Suprapubic skin (tissue), 4 donors: Measurements from ENCODE around the gene SPATA7. TPM values are rescaled to one million over a fixed set of nuclear protein-coding genes. Genes with fewer than 3 reads are reported as not detected.

Source experiments
- DNase-seq, 2 donors: peaks; one replicate each; pipeline ENCODE4 v3.0.0-alpha.2; 2019; ENCODE audit warnings: low spot score in 2 of 2
- H3K27ac ChIP-seq: fragments of 200-600 bp; sonication (generic); one replicate; pipeline ENCODE4 v1.5.1; 2019
- H3K27me3 ChIP-seq: fragments of 200-600 bp; sonication (generic); one replicate; pipeline ENCODE4 v1.5.1; 2019
- H3K36me3 ChIP-seq: fragments of 200-600 bp; sonication (generic); one replicate; pipeline ENCODE4 v1.5.1; 2019
- H3K4me1 ChIP-seq: fragments of 200-600 bp; sonication (generic); one replicate; pipeline ENCODE4 v1.5.1; 2019
- H3K4me3 ChIP-seq: fragments of 200-600 bp; sonication (generic); one replicate; pipeline ENCODE4 v1.5.1; 2019; ENCODE audit warnings: mild to moderate bottlenecking
- H3K9me3 ChIP-seq: fragments of 200-600 bp; sonication (generic); one replicate; pipeline ENCODE4 v1.5.1; 2019
- EP300 ChIP-seq: sonication (generic); formaldehyde crosslinking; IDR thresholded peaks from one replicate; pipeline ENCODE4 v1.6.1; 2017; ENCODE audit warnings: antibody characterized with exemption
- POLR2A ChIP-seq, 2 donors: fragments of 450-650 bp; IDR thresholded peaks; one replicate each; pipeline ENCODE4 v1.6.1; 2017; ENCODE audit warnings: antibody characterized with exemption in 2 of 2, mild to moderate bottlenecking in 2 of 2, moderate library complexity in 2 of 2
- POLR2AphosphoS5 ChIP-seq, 3 donors: sonication (generic); formaldehyde crosslinking; IDR thresholded peaks; one replicate each; pipeline ENCODE4 v1.6.1; 2017; ENCODE audit warnings: antibody characterized with exemption in 3 of 3
- WGBS: methylation state at CpG from one replicate; pipeline ENCODE4 v1.1.5; 2018; 5-methylcytosine and 5-hydroxymethylcytosine counted together
- total RNA-seq, 4 donors: library from RNA; depleted of rRNA; stranded (reverse); fragments of >200 nt; gene quantifications; one replicate each; pipeline ENCODE4 v1.1.0, GENCODE V29; 2016
- TF ChIP-seq, protein P1 (sequence below), 2 donors: fragments of 200-600 bp in 1 of 2; fragments of 450-650 bp in 1 of 2; sonication (generic) in 1 of 2; IDR thresholded peaks; one replicate each; pipeline ENCODE4 v1.5.1; 2016 to 2019; ENCODE audit warnings: antibody characterized with exemption in 2 of 2, mild to moderate bottlenecking in 1 of 2, moderate library complexity in 1 of 2

Gene SPATA7
- total RNA-seq, 4 donors from 2014 or later = 10.7 to 12.4 (median 11.6) TPM

DNA sequence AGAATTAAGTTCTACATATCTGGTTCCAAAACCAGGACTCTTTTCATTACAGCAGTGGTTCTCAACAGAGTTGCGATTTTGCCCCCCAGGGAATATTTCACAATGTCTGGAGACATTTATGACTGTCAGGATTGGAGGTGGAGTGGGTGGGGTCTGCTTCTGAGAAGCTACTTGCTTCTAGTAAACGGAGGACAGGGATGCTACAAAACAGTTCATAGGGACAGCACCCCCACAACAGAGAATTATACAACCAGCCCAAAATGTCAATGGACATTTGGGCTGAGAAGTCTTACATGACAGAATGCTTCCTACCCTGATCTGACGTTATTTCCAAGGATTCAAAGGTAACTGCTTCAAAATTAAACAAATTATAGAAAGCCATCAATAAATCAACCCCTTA is 739 bp upstream of the SPATA7 start:
- H3K4me1 ChIP-seq = peaks cover 15% of the 10 kb centered on the region
- no peak overlapping the region for H3K27ac ChIP-seq
- no peak for TF ChIP-seq POLR2A (IDR thresholded peaks at IDR 0.05)
- TF ChIP-seq EP300 = no peak
- TF ChIP-seq, protein P1, sequence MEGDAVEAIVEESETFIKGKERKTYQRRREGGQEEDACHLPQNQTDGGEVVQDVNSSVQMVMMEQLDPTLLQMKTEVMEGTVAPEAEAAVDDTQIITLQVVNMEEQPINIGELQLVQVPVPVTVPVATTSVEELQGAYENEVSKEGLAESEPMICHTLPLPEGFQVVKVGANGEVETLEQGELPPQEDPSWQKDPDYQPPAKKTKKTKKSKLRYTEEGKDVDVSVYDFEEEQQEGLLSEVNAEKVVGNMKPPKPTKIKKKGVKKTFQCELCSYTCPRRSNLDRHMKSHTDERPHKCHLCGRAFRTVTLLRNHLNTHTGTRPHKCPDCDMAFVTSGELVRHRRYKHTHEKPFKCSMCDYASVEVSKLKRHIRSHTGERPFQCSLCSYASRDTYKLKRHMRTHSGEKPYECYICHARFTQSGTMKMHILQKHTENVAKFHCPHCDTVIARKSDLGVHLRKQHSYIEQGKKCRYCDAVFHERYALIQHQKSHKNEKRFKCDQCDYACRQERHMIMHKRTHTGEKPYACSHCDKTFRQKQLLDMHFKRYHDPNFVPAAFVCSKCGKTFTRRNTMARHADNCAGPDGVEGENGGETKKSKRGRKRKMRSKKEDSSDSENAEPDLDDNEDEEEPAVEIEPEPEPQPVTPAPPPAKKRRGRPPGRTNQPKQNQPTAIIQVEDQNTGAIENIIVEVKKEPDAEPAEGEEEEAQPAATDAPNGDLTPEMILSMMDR (IDR thresholded peaks at IDR 0.05) = no peak
- no peak for TF ChIP-seq POLR2AphosphoS5 (IDR thresholded peaks at IDR 0.05)
- H3K9me3 ChIP-seq = no peaks in the 10 kb centered on the region
- DNase-seq = no peak
- peak overlapping the region; percentile 81 for H3K4me3 ChIP-seq
- no peaks in the 10 kb centered on the region for H3K27me3 ChIP-seq
- no peaks in the 10 kb centered on the region for H3K36me3 ChIP-seq
- WGBS = 4% methylated on average over 3 of the region's 3 CpGs

DNA sequence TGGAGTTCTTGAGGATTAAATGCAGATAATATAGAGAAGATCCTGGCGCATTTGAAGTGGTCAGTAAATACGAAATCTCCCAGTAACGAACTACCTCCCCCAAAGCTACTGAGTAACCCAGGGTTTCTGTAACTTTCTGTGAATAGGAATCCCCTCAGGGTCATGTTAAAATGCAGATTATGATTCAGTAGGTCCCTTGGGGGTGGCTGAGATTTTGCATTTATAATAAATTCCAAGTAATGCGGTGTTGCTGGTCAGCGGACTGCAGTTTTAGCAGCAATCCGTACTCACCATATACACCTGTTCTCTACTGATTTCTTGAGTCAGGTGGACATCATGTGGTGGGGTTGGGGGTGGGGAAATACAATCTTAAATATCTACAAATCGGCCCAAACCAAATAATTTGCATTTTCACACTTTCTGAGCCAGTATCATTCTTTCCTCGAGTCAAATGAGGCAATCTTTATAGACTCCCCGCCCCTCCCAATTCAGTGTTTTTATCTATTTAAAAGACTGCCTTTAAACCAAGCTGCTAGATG is 868 bp downstream of the SPATA7 start:
- peaks cover 15% of the 10 kb centered on the region for H3K4me1 ChIP-seq
- no peaks in the 10 kb centered on the region for H3K36me3 ChIP-seq
- DNase-seq = no peak
- no peaks in the 10 kb centered on the region for H3K27me3 ChIP-seq
- peak overlapping the region; percentile 81 for H3K4me3 ChIP-seq
- TF ChIP-seq POLR2A (IDR thresholded peaks at IDR 0.05) = no peak
- no peak for TF ChIP-seq POLR2AphosphoS5 (IDR thresholded peaks at IDR 0.05)
- no peak for TF ChIP-seq EP300
- TF ChIP-seq, protein P1 (IDR thresholded peaks at IDR 0.05) = no peak
- no peaks in the 10 kb centered on the region for H3K9me3 ChIP-seq
- H3K27ac ChIP-seq = no peak overlapping the region
- 35% methylated on average over 9 of the region's 9 CpGs for WGBS

DNA sequence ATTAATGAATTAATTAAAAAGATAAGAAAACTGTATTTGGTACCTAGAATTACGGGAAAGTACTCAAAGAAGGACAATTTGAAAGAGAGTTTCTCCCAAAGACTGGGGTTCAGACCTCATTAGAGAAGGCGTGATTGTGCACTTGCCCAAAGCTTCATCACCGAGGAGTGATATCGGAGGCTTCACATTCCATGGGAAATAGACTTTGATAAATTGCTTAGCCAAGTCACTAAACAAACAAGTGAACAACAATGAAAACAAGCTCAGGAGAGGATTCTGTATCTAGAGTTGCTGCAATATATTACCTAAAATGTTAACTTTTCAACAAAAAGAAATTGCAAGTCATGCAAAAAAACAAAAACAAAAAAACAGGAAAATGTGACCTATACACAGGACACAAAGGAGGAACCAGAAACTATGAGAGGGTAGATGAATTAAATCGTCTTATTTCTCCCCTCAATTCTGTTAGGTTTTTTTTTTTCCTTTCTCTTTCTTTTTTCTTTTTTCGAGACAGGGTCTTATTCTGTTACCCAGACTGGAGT is 3.4 kb downstream of the SPATA7 start:
- DNase-seq = no peak
- Histone ChIP-seq H3K27ac (no peak overlapping the region), H3K4me3 (no peak overlapping the region), H3K36me3 (no peaks in the 10 kb centered on the region), H3K4me1 (peaks cover 15% of the 10 kb centered on the region), H3K27me3 (no peaks in the 10 kb centered on the region), H3K9me3 (no peaks in the 10 kb centered on the region)
- WGBS = 87% methylated on average over 6 of the region's 6 CpGs
- no peak for TF ChIP-seq POLR2A (IDR thresholded peaks at IDR 0.05)
- TF ChIP-seq POLR2AphosphoS5 (IDR thresholded peaks at IDR 0.05) = no peak
- TF ChIP-seq, protein P1 (IDR thresholded peaks at IDR 0.05) = no peak
- TF ChIP-seq EP300 = no peak

GRCh38 chr14:88392609-88393008 is 7.2 kb downstream of the SPATA7 start:
- 94% methylated on average over 2 of the region's 2 CpGs for WGBS
- TF ChIP-seq, protein P1 (IDR thresholded peaks at IDR 0.05) = no peak
- H3K27ac ChIP-seq = no peak overlapping the region
- no peaks in the 10 kb centered on the region for H3K9me3 ChIP-seq
- no peaks in the 10 kb centered on the region for H3K4me1 ChIP-seq
- H3K4me3 ChIP-seq = no peak overlapping the region
- no peaks in the 10 kb centered on the region for H3K27me3 ChIP-seq
- peaks cover 15% of the 10 kb centered on the region for H3K36me3 ChIP-seq
- DNase-seq = no peak

DNA sequence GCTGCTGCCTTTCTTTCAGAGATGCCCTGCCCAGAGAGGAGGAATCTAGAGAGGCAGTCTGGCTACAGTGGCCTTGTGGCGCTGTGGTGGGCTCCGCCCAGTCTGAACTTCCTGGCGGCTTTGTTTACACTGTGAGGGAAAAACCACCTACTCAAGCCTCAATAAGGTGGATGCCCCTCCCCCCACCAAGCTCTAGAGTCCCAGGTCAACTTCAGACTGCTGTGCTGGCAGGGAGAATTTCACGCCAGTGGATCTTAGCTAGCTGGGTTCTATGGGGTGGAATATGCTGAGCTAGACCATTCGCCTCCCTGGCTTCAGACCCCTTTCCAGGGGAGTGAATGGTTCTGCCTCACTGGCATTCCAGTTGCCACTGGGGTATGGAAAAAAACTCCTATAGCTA is 25.6 kb downstream of the SPATA7 start:
- DNase-seq = no peak
- Histone ChIP-seq H3K9me3 (peaks cover 9% of the 10 kb centered on the region), H3K4me3 (no peak overlapping the region), H3K27me3 (no peaks in the 10 kb centered on the region), H3K4me1 (no peaks in the 10 kb centered on the region), H3K27ac (no peak overlapping the region), H3K36me3 (peaks cover 20% of the 10 kb centered on the region)
- 100% methylated on average over 2 of the region's 5 CpGs for WGBS
- no peak for TF ChIP-seq EP300
- no peak for TF ChIP-seq POLR2A (IDR thresholded peaks at IDR 0.05)
- TF ChIP-seq POLR2AphosphoS5 (IDR thresholded peaks at IDR 0.05) = no peak
- TF ChIP-seq, protein P1 (IDR thresholded peaks at IDR 0.05) = no peak
